SHP77 treated with DMSO at 0.1 percent for 48 hours (cell line): ENCODE data around the gene MYO9B.

Source experiments
- DNase-seq: peaks from one replicate; lab custom pipeline; 2025; lab: John Stamatoyannopoulos, UW

Gene MYO9B

GRCh38 chr19:17240826-17241399 is 165.3 kb downstream of the MYO9B start:
- no peak for DNase-seq

GRCh38 chr19:17242431-17243208 is 167.0 kb downstream of the MYO9B start:
- DNase-seq: no peak

- no peak for DNase-seq
Observed at GRCh38 chr19:17243211-17243829, 167.7 kb downstream of the MYO9B start.

GRCh38 chr19:17243830-17244617 is 168.4 kb downstream of the MYO9B start:
- no peak for DNase-seq

- DNase-seq: no peak
Observed at GRCh38 chr19:17244618-17245534, 169.3 kb downstream of the MYO9B start.

GRCh38 chr19:17245535-17245984 is 170.0 kb downstream of the MYO9B start, which contains the start of gene NR2F6:
Gene NR2F6, minus strand, starts transcription at chr19:17245919. Its CDS starts 699 bp downstream, at chr19:17245220.
- no peak for DNase-seq

GRCh38 chr19:17246681-17247425 is 171.3 kb downstream of the MYO9B start:
- DNase-seq: peak; percentile 18

GRCh38 chr19:17248011-17248776 is 172.6 kb downstream of the MYO9B start:
- no peak for DNase-seq

GRCh38 chr19:17249887-17250548 is 174.4 kb downstream of the MYO9B start:
- DNase-seq: no peak

- DNase-seq: no peak
Observed at GRCh38 chr19:17254636-17255035, 179.1 kb downstream of the MYO9B start.

- no peak for DNase-seq
Observed at GRCh38 chr19:17255150-17255621, 179.6 kb downstream of the MYO9B start.

GRCh38 chr19:17256130-17256529 is 180.6 kb downstream of the MYO9B start:
- no peak for DNase-seq

- DNase-seq: no peak
Observed at GRCh38 chr19:17259118-17259780, 183.7 kb downstream of the MYO9B start.

- DNase-seq: no peak
Observed at GRCh38 chr19:17259934-17260333, 184.4 kb downstream of the MYO9B start.

- peak; percentile 62 for DNase-seq
Observed at GRCh38 chr19:17260842-17261325, 185.3 kb downstream of the MYO9B start.

- no peak for DNase-seq
Observed at GRCh38 chr19:17262557-17262956, 187.0 kb downstream of the MYO9B start.
